Body of pancreas (tissue), 4 donors: ENCODE results near the gene PTCD1. TPM values are rescaled to one million over a fixed set of nuclear protein-coding genes. Genes with fewer than 3 reads are reported as not detected.

Experiments
- ATAC-seq: fragments of 150-250 bp; one replicate; pipeline ENCODE4 v1.9.1; 2016
- DNase-seq, 4 donors: peaks; one replicate each; pipeline ENCODE4 v3.0.0-alpha.2; 2019
- H3K27ac ChIP-seq, 4 donors: fragments of 200-600 bp; sonication (generic); 1 replicate in 3 of 4; 2 replicates in 1 of 4; pipeline versions ENCODE4 v1.5.1 to v1.6.1; 2016 to 2019; ENCODE audit warnings: mild to moderate bottlenecking in 1 of 4, mixed read lengths in 1 of 4, moderate library complexity in 1 of 4
- H3K27me3 ChIP-seq, 2 donors: fragments of 200-600 bp; sonication (generic); one replicate each; pipeline ENCODE4 v1.6.0; 2016; ENCODE audit warnings: mild to moderate bottlenecking in 1 of 2
- H3K36me3 ChIP-seq, 2 donors: fragments of 200-600 bp; sonication (generic); replicated peaks in 1 of 2; 2 replicates each; pipeline ENCODE4 v1.5.1; 2016; ENCODE audit warnings: low read depth in 2 of 2; ENCODE audit not compliant: insufficient read depth in 1 of 2
- H3K4me1 ChIP-seq: fragments of 200-600 bp; sonication (generic); one replicate; pipeline ENCODE4 v1.6.0; 2016
- H3K4me3 ChIP-seq, 2 donors: fragments of 200-600 bp; sonication (generic); 1 replicate in 1 of 2; 2 replicates in 1 of 2; pipeline ENCODE4 v1.5.1; 2016 to 2019
- H3K9me3 ChIP-seq, 3 donors: fragments of 200-600 bp; sonication (generic); 1 replicate in 2 of 3; 2 replicates in 1 of 3; pipeline ENCODE4 v1.5.1; 2016
- CTCF ChIP-seq, 7 experiments: fragments of 450-650 bp in 4 of 7; fragments of 200-600 bp in 3 of 7; sonication (generic) in 3 of 7; IDR thresholded peaks; one replicate each; pipeline ENCODE4 v1.5.1; 2016 to 2019; ENCODE audit warnings: antibody characterized with exemption in 7 of 7
- POLR2A ChIP-seq, 3 donors: fragments of 450-650 bp; IDR thresholded peaks; one replicate each; pipeline ENCODE4 v1.6.1; 2016; ENCODE audit warnings: antibody characterized with exemption in 3 of 3, mild to moderate bottlenecking in 2 of 3
- WGBS, 2 donors: methylation state at CpG; one replicate each; pipeline ENCODE4 v1.1.5; 2017; 5-methylcytosine and 5-hydroxymethylcytosine counted together
- intact Hi-C: fragments of 100-400 bp; cut with DNase I; formaldehyde crosslinking; loops from one replicate; pipeline ENCODE4 v1.15.1; 2023
- total RNA-seq, 2 donors: library from RNA; depleted of rRNA; stranded (reverse); fragments of >200 nt; gene quantifications; one replicate each; pipeline ENCODE4 v1.1.0, GENCODE V29; 2016

The PTCD1 gene
- total RNA-seq, 2 donors from 2014 or later = 1.6 to 3.4 TPM

- TF ChIP-seq CTCF (IDR thresholded peaks at IDR 0.05) (no peak), POLR2A (IDR thresholded peaks at IDR 0.05) (no peak)
- no peaks in the 10 kb centered on the region for H3K9me3 ChIP-seq
- H3K4me3 ChIP-seq = no peak overlapping the region
- DNase-seq (peak in 1 of 4 donors; percentile 34), ATAC-seq (no peak)
- H3K4me1 ChIP-seq = peaks cover 33% of the 10 kb centered on the region
- intact Hi-C loops = no loop called here
- 73 to 83% methylated on average over 13 to 18 of the region's 18 CpGs for WGBS, 2 donors
- no peak overlapping the region for H3K27ac ChIP-seq
- H3K36me3 ChIP-seq = peaks cover 0 to 18% of the 10 kb centered on the region in 2 donors
- no peaks in the 10 kb centered on the region for H3K27me3 ChIP-seq
Measured at GRCh38 chr7:99404235-99404976, 34.2 kb downstream of the PTCD1 start.

GRCh38 chr7:99403764-99404163, 34.8 kb downstream of the PTCD1 start:
- Histone ChIP-seq H3K4me1 (peaks cover 33% of the 10 kb centered on the region), H3K27ac (no peak overlapping the region), H3K9me3 (no peaks in the 10 kb centered on the region), H3K36me3 (peaks cover 0 to 18% of the 10 kb centered on the region in 2 donors), H3K4me3 (no peak overlapping the region), H3K27me3 (no peaks in the 10 kb centered on the region)
- intact Hi-C loops = no loop called here
- TF ChIP-seq POLR2A (IDR thresholded peaks at IDR 0.05) (no peak), CTCF (IDR thresholded peaks at IDR 0.05) (no peak)
- no peak for DNase-seq
- no peak for ATAC-seq
- 45 to 69% methylated on average over 5 of the region's 5 CpGs for WGBS, 2 donors

GRCh38 chr7:99402854-99403253, 35.7 kb downstream of the PTCD1 start:
- ATAC-seq = no peak

GRCh38 chr7:99399597-99399996, 39.0 kb downstream of the PTCD1 start:
- Histone ChIP-seq H3K9me3 (no peaks in the 10 kb centered on the region), H3K4me1 (peaks cover under 1% of the 10 kb centered on the region), H3K4me3 (no peak overlapping the region), H3K36me3 (peaks cover 0 to 29% of the 10 kb centered on the region in 2 donors), H3K27me3 (no peaks in the 10 kb centered on the region), H3K27ac (no peak overlapping the region)
- intact Hi-C loops = no loop called here
- no peak for DNase-seq
- TF ChIP-seq POLR2A (IDR thresholded peaks at IDR 0.05) (no peak), CTCF (IDR thresholded peaks at IDR 0.05) (no peak)
- no peak for ATAC-seq
- whole genome bisulfite sequencing, 2 donors = 74 to 81% methylated on average over 5 to 6 of the region's 6 CpGs

More at GRCh38 chr7:99402854-99403253, 35.7 kb downstream of the PTCD1 start:
- peaks cover 0 to 18% of the 10 kb centered on the region in 2 donors for H3K36me3 ChIP-seq
- 97 to 100% methylated on average over 3 of the region's 3 CpGs for WGBS, 2 donors
- no peak overlapping the region for H3K4me3 ChIP-seq
- TF ChIP-seq POLR2A (IDR thresholded peaks at IDR 0.05) (no peak), CTCF (IDR thresholded peaks at IDR 0.05) (no peak)
- H3K27me3 ChIP-seq = no peaks in the 10 kb centered on the region
- H3K27ac ChIP-seq = no peak overlapping the region
- no peak for DNase-seq
- no peaks in the 10 kb centered on the region for H3K9me3 ChIP-seq
- H3K4me1 ChIP-seq = peaks cover 33% of the 10 kb centered on the region
- intact Hi-C loops = no loop called here
